Testis (tissue), 3 donors: ENCODE data around the gene DDX25. TPM values are rescaled to one million over a fixed set of nuclear protein-coding genes. Genes with fewer than 3 reads are reported as not detected.

Source experiments
- DNase-seq: peaks from one replicate; pipeline ENCODE4 v3.0.0-alpha.2; 2019
- H3K27ac ChIP-seq, 2 donors: fragments of 200-600 bp; sonication (generic); one replicate each; pipeline ENCODE4 v1.5.1; 2019
- H3K27me3 ChIP-seq: fragments of 200-600 bp; sonication (generic); one replicate; pipeline ENCODE4 v1.5.1; 2019
- H3K36me3 ChIP-seq: fragments of 200-600 bp; sonication (generic); one replicate; pipeline ENCODE4 v1.5.1; 2017; ENCODE audit warnings: low read depth; ENCODE audit errors: missing control alignments
- H3K4me1 ChIP-seq: fragments of 200-600 bp; sonication (generic); one replicate; pipeline ENCODE4 v1.5.1; 2019
- H3K4me3 ChIP-seq, 2 donors: fragments of 200-600 bp; sonication (generic); one replicate each; pipeline ENCODE4 v1.5.1; 2017 to 2019
- H3K9me3 ChIP-seq: fragments of 200-600 bp; sonication (generic); one replicate; pipeline ENCODE4 v1.5.1; 2017
- CTCF ChIP-seq, 3 experiments: fragments of 450-650 bp in 2 of 3; fragments of 200-600 bp in 1 of 3; sonication (generic) in 1 of 3; IDR thresholded peaks; one replicate each; pipeline ENCODE4 v1.5.1; 2016 to 2019; ENCODE audit warnings: antibody characterized with exemption in 3 of 3, mild to moderate bottlenecking in 2 of 3, moderate library complexity in 1 of 3
- POLR2A ChIP-seq: fragments of 450-650 bp; IDR thresholded peaks from one replicate; pipeline ENCODE4 v1.6.1; 2017; ENCODE audit warnings: antibody characterized with exemption, mild to moderate bottlenecking, moderate library complexity
- WGBS, 2 donors: methylation state at CpG; one replicate each; pipeline ENCODE4 v1.1.5; 2018; 5-methylcytosine and 5-hydroxymethylcytosine counted together
- intact Hi-C: fragments of 100-400 bp; cut with DNase I; formaldehyde crosslinking; loops from one replicate; pipeline ENCODE4 v1.15.1; 2023; ENCODE audit warnings: low total_unique reads
- polyA plus RNA-seq: library from polyadenylated mRNA; stranded (reverse); fragments of 350-450 nt; fragmentation: Illumina TruSeq; extraction: RNeasy Lipid Tissue Mini Kit (QIAGEN cat#74804); gene quantifications from one replicate; pipeline ENCODE4 v1.2.3, GENCODE V29; 2014; ENCODE audit warnings: low read depth, low replicate concordance; ENCODE audit not compliant: insufficient read depth
- total RNA-seq, 2 donors: library from RNA; depleted of rRNA; stranded (reverse); fragments of >200 nt; gene quantifications; one replicate each; pipeline ENCODE4 v1.2.3, GENCODE V29; 2016

Gene DDX25
- total and polyA plus RNA-seq, 3 donors from 2014 or later: 46.4 to 257 (median 53.8) TPM

GRCh38 chr11:125976156-125976555 is 71.8 kb downstream of the DDX25 start:
- H3K4me1 ChIP-seq: peaks cover 7% of the 10 kb centered on the region
- TF ChIP-seq CTCF (IDR thresholded peaks at IDR 0.05): no peak
- no peak for TF ChIP-seq POLR2A
- no peaks in the 10 kb centered on the region for H3K27me3 ChIP-seq
- DNase-seq: no peak
- H3K4me3 ChIP-seq: no peak overlapping the region
- no peak overlapping the region for H3K27ac ChIP-seq
- no peaks in the 10 kb centered on the region for H3K36me3 ChIP-seq
- no peaks in the 10 kb centered on the region for H3K9me3 ChIP-seq
- intact Hi-C loops: no loop called here

GRCh38 chr11:125977333-125977732 is 73.0 kb downstream of the DDX25 start:
- Histone ChIP-seq H3K4me1 (peaks cover 7% of the 10 kb centered on the region), H3K4me3 (no peak overlapping the region), H3K9me3 (no peaks in the 10 kb centered on the region), H3K27me3 (no peaks in the 10 kb centered on the region), H3K27ac (no peak overlapping the region), H3K36me3 (no peaks in the 10 kb centered on the region)
- 89 to 94% methylated on average over 3 of the region's 3 CpGs for WGBS, 2 donors
- TF ChIP-seq POLR2A: no peak
- TF ChIP-seq CTCF (IDR thresholded peaks at IDR 0.05): no peak
- DNase-seq: no peak
- intact Hi-C loops: no loop called here

- no peak overlapping the region for H3K4me3 ChIP-seq
- H3K36me3 ChIP-seq: no peaks in the 10 kb centered on the region
- no peak for TF ChIP-seq CTCF (IDR thresholded peaks at IDR 0.05)
- no peak for TF ChIP-seq POLR2A
- WGBS, 2 donors: 74 to 82% methylated on average over 6 of the region's 6 CpGs
- H3K27ac ChIP-seq: no peak overlapping the region
- peaks cover 7% of the 10 kb centered on the region for H3K4me1 ChIP-seq
- DNase-seq: no peak
- no peaks in the 10 kb centered on the region for H3K27me3 ChIP-seq
- intact Hi-C loops: no loop called here
- no peaks in the 10 kb centered on the region for H3K9me3 ChIP-seq
Measured at GRCh38 chr11:125978181-125978716, 73.9 kb downstream of the DDX25 start.

Other genes starting within 250 kb of the DDX25 start
- 10 to 100 TPM; 35.4 to 56.5 TPM for gene ACRV1, start 223.7 kb upstream of the DDX25 start, total RNA-seq
- 175 TPM for gene ACRV1, start 223.7 kb upstream of the DDX25 start, polyA plus RNA-seq
- gene PATE1, start 158.2 kb upstream of the DDX25 start, total RNA-seq: not detected
- gene PATE1, start 158.2 kb upstream of the DDX25 start, polyA plus RNA-seq: not detected
- gene PATE2, start 125.7 kb upstream of the DDX25 start, total RNA-seq: 1 to 10 TPM; 1.0 to 1.7 TPM
- 0.76 TPM for gene PATE2, start 125.7 kb upstream of the DDX25 start, polyA plus RNA-seq
- not detected for gene PATE3, start 116.4 kb upstream of the DDX25 start, total RNA-seq
- gene PATE3, start 116.4 kb upstream of the DDX25 start, polyA plus RNA-seq: not detected
- under 1 TPM in 1 of 2 donors, not detected in 1; 0.79 TPM for gene PATE4, start 71.2 kb upstream of the DDX25 start, total RNA-seq
- 0.73 TPM for gene PATE4, start 71.2 kb upstream of the DDX25 start, polyA plus RNA-seq
- gene HYLS1, start 16.8 kb upstream of the DDX25 start, total RNA-seq: 10 to 100 TPM; 14.7 to 26.1 TPM
- gene HYLS1, start 16.8 kb upstream of the DDX25 start, polyA plus RNA-seq: 34.2 TPM
- gene PUS3, start 1.3 kb upstream of the DDX25 start, total RNA-seq: 1 to 10 TPM; 6.1 to 9.4 TPM
- gene PUS3, start 1.3 kb upstream of the DDX25 start, polyA plus RNA-seq: 8.4 TPM
- gene VSIG10L2, start 41.5 kb downstream of the DDX25 start, total RNA-seq: not detected
- not detected for gene VSIG10L2, start 41.5 kb downstream of the DDX25 start, polyA plus RNA-seq
- gene CDON, start 158.4 kb downstream of the DDX25 start, total RNA-seq: 10 to 100 TPM; 23.9 to 27.7 TPM
- gene CDON, start 158.4 kb downstream of the DDX25 start, polyA plus RNA-seq: 20.6 TPM